GM19397 (cell line): ENCODE results near the gene TCFL5.

Source experiments
- ATAC-seq: cut with Tn5 transposase; IDR thresholded peaks from one replicate; pipeline ENCODE4 v1.9.1; 2021; ENCODE audit warnings: mild to moderate bottlenecking, moderate library complexity; ENCODE audit not compliant: unreplicated experiment

TCFL5 gene

GRCh38 chr20:62837790-62838127, 23.9 kb downstream of the TCFL5 start:
- no peak for ATAC-seq

GRCh38 chr20:62836967-62837490, 24.6 kb downstream of the TCFL5 start:
- ATAC-seq = no peak

GRCh38 chr20:62835931-62836861, 25.4 kb downstream of the TCFL5 start:
- no peak for ATAC-seq

- ATAC-seq = no peak
These were observed 26.5 kb downstream of the TCFL5 start for GRCh38 chr20:62834967-62835730.

- ATAC-seq = no peak
These were observed 28.7 kb downstream of the TCFL5 start for GRCh38 chr20:62832951-62833391.

GRCh38 chr20:62832212-62832922, 29.3 kb downstream of the TCFL5 start:
- no peak for ATAC-seq

GRCh38 chr20:62831854-62832211, 29.8 kb downstream of the TCFL5 start:
- no peak for ATAC-seq

GRCh38 chr20:62831361-62831788, 30.2 kb downstream of the TCFL5 start:
- ATAC-seq = no peak

GRCh38 chr20:62830821-62831220, 30.8 kb downstream of the TCFL5 start:
- no peak for ATAC-seq

- ATAC-seq = no peak
These were observed 31.4 kb downstream of the TCFL5 start for GRCh38 chr20:62830251-62830650.

- no peak for ATAC-seq
These were observed 32.1 kb downstream of the TCFL5 start for GRCh38 chr20:62829231-62830230.

- ATAC-seq = no peak
These were observed 33.0 kb downstream of the TCFL5 start for GRCh38 chr20:62828511-62829230.

GRCh38 chr20:62828051-62828450, 33.6 kb downstream of the TCFL5 start:
- ATAC-seq = no peak

- ATAC-seq = no peak
These were observed 34.1 kb downstream of the TCFL5 start for GRCh38 chr20:62827311-62828038.

- ATAC-seq = no peak
These were observed 34.8 kb downstream of the TCFL5 start for GRCh38 chr20:62826646-62827310.

- no peak for ATAC-seq
These were observed 35.5 kb downstream of the TCFL5 start for GRCh38 chr20:62825986-62826645.

- ATAC-seq = no peak
These were observed 36.2 kb downstream of the TCFL5 start for GRCh38 chr20:62825333-62825985.
